Gastrocnemius medialis (tissue), 4 donors: ENCODE results near the gene HPN. TPM values are rescaled to one million over a fixed set of nuclear protein-coding genes. Genes with fewer than 3 reads are reported as not detected.
A peak's percentile ranks its signal among the peaks of the same experiment; 100 is the strongest.

ENCODE experiments used
- ATAC-seq, 2 donors: fragments of 150-250 bp; one replicate each; pipeline ENCODE4 v1.9.1; 2016
- DNase-seq, 2 donors: peaks; one replicate each; pipeline ENCODE4 v3.0.0-alpha.2; 2019
- H3K27ac ChIP-seq, 4 donors: fragments of 200-600 bp; sonication (generic); 1 replicate in 1 of 4; 2 replicates in 3 of 4; pipeline ENCODE4 v1.5.1; 2016 to 2018; ENCODE audit warnings: mild to moderate bottlenecking in 2 of 4, moderate library complexity in 1 of 4
- H3K27me3 ChIP-seq, 3 donors: fragments of 200-600 bp; sonication (generic) in 2 of 3; 1 replicate in 1 of 3; 2 replicates in 2 of 3; pipeline versions ENCODE4 v1.5.1 to v1.6.0; 2016 to 2019; ENCODE audit warnings: mild to moderate bottlenecking in 1 of 3, moderate library complexity in 1 of 3
- H3K36me3 ChIP-seq, 2 donors: fragments of 200-600 bp; sonication (generic) in 1 of 2; one replicate each; pipeline ENCODE4 v1.5.1; 2017 to 2018
- H3K4me1 ChIP-seq, 2 donors: fragments of 200-600 bp; sonication (generic) in 1 of 2; one replicate each; pipeline ENCODE4 v1.5.1; 2016 to 2017; ENCODE audit warnings: mild to moderate bottlenecking in 2 of 2
- H3K4me3 ChIP-seq, 4 donors: fragments of 200-600 bp; sonication (generic) in 3 of 4; 1 replicate in 1 of 4; 2 replicates in 3 of 4; pipeline ENCODE4 v1.5.1; 2016 to 2019; ENCODE audit warnings: mild to moderate bottlenecking in 2 of 4
- H3K9me3 ChIP-seq, 3 donors: fragments of 200-600 bp; sonication (generic) in 2 of 3; 1 replicate in 1 of 3; 2 replicates in 2 of 3; pipeline ENCODE4 v1.5.1; 2016 to 2019
- CTCF ChIP-seq, 5 experiments: fragments of 450-650 bp in 3 of 5; fragments of 200-600 bp in 2 of 5; sonication (generic) in 2 of 5; IDR thresholded peaks in 4 of 5; conservative IDR thresholded peaks in 1 of 5; 1 replicate in 4 of 5; 2 replicates in 1 of 5; pipeline ENCODE4 v1.5.1; 2016 to 2019; ENCODE audit warnings: antibody characterized with exemption in 5 of 5, mild to moderate bottlenecking in 3 of 5, moderate library complexity in 3 of 5
- POLR2A ChIP-seq, 2 donors: fragments of 450-650 bp; IDR thresholded peaks; one replicate each; pipeline ENCODE4 v1.6.1; 2017; ENCODE audit warnings: antibody characterized with exemption in 2 of 2, mild to moderate bottlenecking in 2 of 2, moderate library complexity in 2 of 2
- in situ Hi-C, 4 donors: fragments of 200-750 bp; cut with MboI; loops; one replicate each; pipeline versions ENCODE4 v1.15.0 to v1.8.0; 2017; ENCODE audit warnings: low sequenced_read_pairs in 4 of 4
- intact Hi-C: fragments of 100-400 bp; cut with DNase I; formaldehyde crosslinking; loops from one replicate; pipeline ENCODE4 v1.15.1; 2023; ENCODE audit warnings: low total_unique reads
- total RNA-seq, 4 donors: library from RNA; depleted of rRNA; stranded (reverse); fragments of >200 nt; gene quantifications; one replicate each; pipeline versions ENCODE4 v1.1.0 to v1.2.3, GENCODE V29; 2016

The HPN gene
- total RNA-seq, 4 donors from 2014 or later, result 9.1 to 24.0 (median 17.1) TPM

GRCh38 chr19:35038623-35039512 is 2.7 kb upstream of the HPN start:
- TF ChIP-seq CTCF (IDR thresholded peaks at IDR 0.05 in 4 of 5, conservative IDR thresholded peaks at IDR 0.05 in 1 of 5) (no peak), POLR2A (IDR thresholded peaks at IDR 0.05) (peak; percentile 33 to 51)
- Histone ChIP-seq H3K27me3 (no peaks in the 10 kb centered on the region), H3K27ac (peak overlapping the region; percentile 97 to 98 (median 98)), H3K9me3 (no peaks in the 10 kb centered on the region), H3K4me3 (peak overlapping the region in 2 of 4 donors; percentile 3 to 11), H3K36me3 (peaks cover 0 to 17% of the 10 kb centered on the region in 2 donors), H3K4me1 (peaks cover 71 to 87% of the 10 kb centered on the region in 2 donors)
- intact Hi-C loops (no loop called here), in situ Hi-C loops (no loop called here)
- ATAC-seq, result peak; percentile 18 to 22
- DNase-seq, result peak; percentile 56 to 86

- TF ChIP-seq POLR2A (IDR thresholded peaks at IDR 0.05) (no peak), CTCF (IDR thresholded peaks at IDR 0.05 in 4 of 5, conservative IDR thresholded peaks at IDR 0.05 in 1 of 5) (no peak)
- Histone ChIP-seq H3K4me3 (peak overlapping the region; percentile 9 to 24 (median 10)), H3K27me3 (no peaks in the 10 kb centered on the region), H3K9me3 (no peaks in the 10 kb centered on the region), H3K36me3 (peaks cover 0 to 11% of the 10 kb centered on the region in 2 donors), H3K4me1 (peaks cover 64 to 78% of the 10 kb centered on the region in 2 donors), H3K27ac (peak overlapping the region; percentile 97 to 98 (median 98))
- intact Hi-C loops (loop anchor here (5.0 kb wide), 1 partner anchor 717 kb away; the partner anchor contains the start of genes HSPB6 and PROSER3), in situ Hi-C loops (loop anchor here in 1 of 4 donors (10.0 kb wide), 1 partner anchor 55 kb away; no protein-coding TSS in a partner anchor)
- ATAC-seq, result no peak
- DNase-seq, result no peak
Observed at GRCh38 chr19:35039881-35040825, 1.4 kb upstream of the HPN start.

- H3K27me3 ChIP-seq, result no peaks in the 10 kb centered on the region
- no peaks in the 10 kb centered on the region for H3K9me3 ChIP-seq
- intact Hi-C loops (loop anchor here (5.0 kb wide), 1 partner anchor 716 kb away; the partner anchor contains the start of genes HSPB6 and PROSER3), in situ Hi-C loops (loop anchor here in 1 of 4 donors (10.0 kb wide), 1 partner anchor 54 kb away; no protein-coding TSS in a partner anchor)
- H3K27ac ChIP-seq, result peak overlapping the region; percentile 97 to 98 (median 98)
- peaks cover 0 to 5% of the 10 kb centered on the region in 2 donors for H3K36me3 ChIP-seq
- ATAC-seq (peak; percentile 64 to 70), DNase-seq (peak; percentile 97 to 100)
- peaks cover 62 to 74% of the 10 kb centered on the region in 2 donors for H3K4me1 ChIP-seq
- H3K4me3 ChIP-seq, result peak overlapping the region; percentile 4 to 46 (median 10)
- peak; percentile 69 to 85 for TF ChIP-seq POLR2A (IDR thresholded peaks at IDR 0.05)
- TF ChIP-seq CTCF (IDR thresholded peaks at IDR 0.05 in 4 of 5, conservative IDR thresholded peaks at IDR 0.05 in 1 of 5), result no peak
Observed at GRCh38 chr19:35040826-35041547, 534 bp upstream of the HPN start.
